Subcutaneous abdominal adipose tissue (tissue), 5 donors: ENCODE data around the gene DPM1.

Source experiments
- H3K27ac ChIP-seq: one replicate; pipeline ENCODE4 v1.7.0; 2013; ENCODE audit warnings: low read depth, mild to moderate bottlenecking, inconsistent platforms, low read length, moderate library complexity
- H3K27me3 ChIP-seq, 5 donors: one replicate each; pipeline ENCODE4 v1.7.0; 2013; ENCODE audit warnings: low read length in 5 of 5, inconsistent platforms in 1 of 5; ENCODE audit not compliant: control insufficient read depth in 5 of 5, insufficient read depth in 4 of 5
- H3K36me3 ChIP-seq, 5 donors: one replicate each; pipeline ENCODE4 v1.7.0; 2013; ENCODE audit warnings: low read length in 5 of 5; ENCODE audit not compliant: control insufficient read depth in 5 of 5, insufficient read depth in 5 of 5
- H3K4me1 ChIP-seq, 5 donors: one replicate each; pipeline ENCODE4 v1.7.0; 2013; ENCODE audit warnings: low read length in 5 of 5, mild to moderate bottlenecking in 3 of 5, moderate library complexity in 1 of 5; ENCODE audit not compliant: control insufficient read depth in 5 of 5, insufficient read depth in 5 of 5
- H3K4me3 ChIP-seq, 5 donors: one replicate each; pipeline ENCODE4 v1.7.0; 2013; ENCODE audit warnings: low read length in 5 of 5, low read depth in 1 of 5
- H3K9ac ChIP-seq, 5 donors: one replicate each; pipeline ENCODE4 v1.7.0; 2013; ENCODE audit warnings: low read length in 5 of 5, mild to moderate bottlenecking in 4 of 5, moderate library complexity in 3 of 5
- H3K9me3 ChIP-seq, 5 donors: one replicate each; pipeline ENCODE4 v1.7.0; 2013; ENCODE audit warnings: low read length in 5 of 5; ENCODE audit not compliant: control insufficient read depth in 5 of 5
- donor health status: healthy.
- donor health status: healthy.
- donor health status: healthy.
- donor health status: healthy.
- donor health status: healthy.

DPM1 gene

DNA sequence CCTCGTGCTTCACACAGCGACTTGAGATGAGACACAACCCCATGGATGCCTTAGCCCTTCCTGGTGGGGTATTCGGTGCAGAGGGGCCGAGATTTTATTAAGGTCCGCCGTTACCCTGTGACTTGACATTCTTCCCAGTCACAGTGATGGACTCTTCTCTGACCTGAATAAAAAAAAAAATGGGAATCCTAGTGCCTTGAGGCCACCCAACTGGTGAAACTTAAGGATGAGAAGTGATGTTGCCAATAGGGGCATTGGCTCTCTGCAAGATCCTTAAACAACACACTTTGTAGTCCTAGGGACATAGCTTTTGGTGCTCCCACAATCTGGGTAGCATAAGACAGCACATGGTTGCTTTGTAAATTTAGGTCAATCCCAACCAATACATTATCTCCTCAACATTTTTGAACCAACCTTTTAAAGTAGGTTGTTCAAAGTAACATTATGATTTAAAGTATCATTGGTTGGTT lies 26.3 kb downstream of the DPM1 start:
- peaks cover 4 to 29% (median 26%) of the 10 kb centered on the region in 5 donors for H3K4me1 ChIP-seq
- peaks cover 20 to 34% (median 28%) of the 10 kb centered on the region in 5 donors for H3K36me3 ChIP-seq
- peak overlapping the region; percentile 49 to 98 (median 85) for H3K9ac ChIP-seq

DNA sequence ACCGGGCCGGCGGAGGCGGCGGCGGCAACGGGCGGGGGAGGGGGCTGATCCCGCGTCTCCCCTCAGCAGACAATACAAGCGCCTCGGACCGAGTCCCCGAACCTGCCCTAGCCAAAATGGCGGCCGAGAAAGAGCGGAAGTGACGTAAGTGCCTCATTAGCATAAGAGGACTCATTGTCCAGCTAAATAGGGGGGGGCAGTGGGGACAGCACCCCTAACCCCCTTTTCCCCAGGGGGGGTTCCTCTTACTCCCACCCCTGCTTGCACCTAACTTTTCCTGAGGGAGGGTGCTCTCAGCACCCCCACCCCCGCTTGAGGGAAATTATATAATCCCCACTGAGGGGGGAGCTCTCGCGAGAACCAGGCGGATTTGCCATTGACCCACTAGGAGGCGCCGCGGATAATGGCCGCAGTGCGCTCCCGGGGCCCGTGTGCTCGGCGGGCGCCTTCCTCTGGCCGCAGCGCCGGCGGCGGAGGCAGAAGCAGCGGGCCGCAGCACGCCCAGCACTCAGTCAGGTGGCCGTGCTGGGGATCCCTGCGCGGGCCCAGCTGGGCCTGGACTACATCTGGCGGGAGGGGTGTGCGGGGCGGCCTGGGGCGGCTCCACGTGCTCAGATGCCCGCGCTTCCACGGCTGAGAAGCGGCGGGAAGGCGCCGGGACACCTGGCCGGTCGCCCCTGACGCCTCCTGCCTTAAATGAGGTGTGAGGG lies 26.9 kb downstream of the DPM1 start, which contains the start of gene ADNP:
Gene ADNP (minus strand): TSS at position 132 of the 710 bp plus-strand sequence. CDS start 27,441 bp downstream, outside the sequence.
- Histone ChIP-seq H3K4me3 (peak within 1 kb of the TSS; percentile 65 to 86 (median 84)), H3K27ac (peak within 1 kb of the TSS; percentile 97), H3K4me1 (peaks cover 4 to 32% (median 26%) of the 10 kb centered on the region in 5 donors), H3K27me3 (no peaks in the 10 kb centered on the region), H3K9me3 (no peaks in the 10 kb centered on the region), H3K9ac (peak within 1 kb of the TSS; percentile 76 to 98 (median 85)), H3K36me3 (peaks cover 17 to 29% (median 25%) of the 10 kb centered on the region in 5 donors)

More for the DNA sequence above, 26.3 kb downstream of the DPM1 start:
- H3K27ac ChIP-seq: peak overlapping the region; percentile 97
- no peaks in the 10 kb centered on the region for H3K9me3 ChIP-seq
- peak overlapping the region; percentile 53 to 84 (median 64) for H3K4me3 ChIP-seq
- no peaks in the 10 kb centered on the region for H3K27me3 ChIP-seq

DNA sequence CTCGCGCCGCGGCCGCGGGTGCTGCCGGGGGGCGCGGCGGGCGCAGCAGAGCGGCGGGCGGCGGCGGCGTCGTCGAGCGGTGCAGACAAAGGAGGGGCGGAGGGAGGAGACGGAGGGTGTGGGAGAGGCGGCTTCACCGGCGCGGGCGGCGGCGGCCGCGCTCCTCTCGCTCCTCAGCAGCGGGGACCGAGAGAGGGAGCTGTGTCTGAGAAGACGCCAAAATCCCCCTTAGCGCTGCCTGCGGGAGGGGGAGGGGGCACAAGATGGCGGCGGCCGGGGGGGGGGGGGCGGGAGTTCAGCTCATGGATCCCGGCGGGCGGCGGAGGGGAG lies 27.4 kb downstream of the DPM1 start:
- H3K36me3 ChIP-seq: peaks cover 14 to 24% (median 20%) of the 10 kb centered on the region in 5 donors
- H3K4me1 ChIP-seq: peaks cover 4 to 33% (median 28%) of the 10 kb centered on the region in 5 donors

DNA sequence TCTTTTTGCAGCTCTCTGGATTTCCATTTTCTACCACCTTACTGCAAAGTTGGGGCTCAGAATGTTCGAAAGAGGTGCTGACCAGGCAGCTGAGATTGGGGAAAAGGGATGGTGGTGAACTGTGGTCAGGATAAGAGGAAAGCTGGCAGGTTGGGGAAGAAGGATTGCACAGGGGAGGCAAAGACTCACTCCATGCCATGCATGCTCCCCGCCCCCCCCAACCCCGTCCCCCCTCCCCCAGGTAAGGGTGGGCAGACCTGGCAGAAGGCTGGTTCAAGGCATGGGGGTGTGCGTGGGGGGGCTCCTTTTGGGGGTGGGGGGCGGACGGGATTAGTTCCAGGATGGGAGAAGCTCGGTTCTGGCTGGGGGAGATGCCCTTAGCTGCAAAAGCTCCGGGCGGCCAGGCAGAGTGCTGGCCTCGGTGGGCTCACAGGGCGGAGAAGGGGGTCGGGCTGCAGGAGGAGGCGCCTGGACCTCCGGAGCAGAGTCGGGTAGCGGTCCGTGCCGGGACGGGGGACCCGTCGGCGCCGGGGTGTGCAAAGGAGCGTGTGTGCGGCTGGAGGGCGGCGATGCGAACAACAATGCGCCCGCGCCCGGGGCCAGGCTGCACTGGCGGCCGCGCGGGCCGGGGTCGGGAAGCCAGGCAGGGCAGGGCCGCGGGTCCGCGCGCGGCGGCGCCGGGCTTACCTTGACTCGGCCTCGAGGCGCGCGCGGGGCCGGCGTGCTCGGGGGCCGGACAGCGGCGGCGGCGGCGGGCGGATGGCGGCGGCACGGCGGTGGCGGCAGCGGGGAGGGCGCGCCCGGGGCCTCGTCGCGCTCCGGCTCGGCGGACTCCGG lies 28.0 kb downstream of the DPM1 start:
- Histone ChIP-seq H3K27me3 (no peaks in the 10 kb centered on the region), H3K9me3 (no peaks in the 10 kb centered on the region), H3K36me3 (peaks cover 8 to 19% (median 14%) of the 10 kb centered on the region in 5 donors), H3K27ac (peak overlapping the region; percentile 90), H3K4me3 (peak overlapping the region; percentile 77 to 86 (median 84)), H3K9ac (peak overlapping the region in 4 of 5 donors; percentile 66 to 86 (median 78)), H3K4me1 (peaks cover 4 to 34% (median 31%) of the 10 kb centered on the region in 5 donors)

More for the DNA sequence above, 27.4 kb downstream of the DPM1 start:
- peak overlapping the region in 3 of 5 donors; percentile 85 to 98 (median 90) for H3K9ac ChIP-seq
- peak overlapping the region; percentile 47 to 84 (median 73) for H3K4me3 ChIP-seq
- H3K9me3 ChIP-seq: no peaks in the 10 kb centered on the region
- no peaks in the 10 kb centered on the region for H3K27me3 ChIP-seq
- H3K27ac ChIP-seq: peak overlapping the region; percentile 97

DNA sequence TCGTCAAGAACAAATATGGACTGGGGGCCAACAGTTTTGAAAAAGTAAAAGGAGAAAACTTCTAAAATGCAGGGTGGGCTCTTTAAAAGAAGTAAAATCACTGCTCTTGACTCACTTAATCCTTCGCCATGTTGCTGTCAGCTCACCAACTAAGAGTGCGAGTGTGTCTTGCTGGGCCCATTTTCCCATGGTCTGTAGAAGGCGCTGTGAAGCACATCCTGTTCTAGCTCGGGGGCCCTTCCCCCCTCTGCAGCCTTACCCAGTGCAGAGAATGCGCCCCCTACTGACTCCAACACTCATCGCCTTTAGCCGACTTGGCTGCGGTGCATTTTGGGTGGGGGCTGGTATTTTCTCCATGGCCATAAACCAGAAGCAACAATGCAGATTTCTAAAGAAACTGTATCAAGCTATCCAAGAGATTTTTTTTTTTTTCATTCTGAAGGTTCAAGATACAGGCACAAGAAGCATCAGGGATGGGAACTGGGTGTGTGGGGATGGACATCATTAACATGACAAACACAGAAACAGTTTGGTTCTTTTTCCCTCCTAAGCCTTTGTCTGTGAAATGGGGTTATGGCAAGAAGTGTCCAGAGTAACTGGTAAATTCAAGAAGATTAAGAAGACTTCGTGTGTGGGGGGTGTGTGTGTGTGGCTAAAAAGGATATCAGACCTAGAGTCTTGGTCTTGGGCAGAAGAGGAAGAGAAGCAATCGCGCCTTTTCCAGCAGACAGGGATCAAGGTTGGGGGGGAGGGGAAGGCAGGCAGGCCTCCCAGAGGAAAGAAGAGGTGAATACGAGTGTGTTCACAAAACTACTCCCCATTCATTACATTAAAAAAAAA lies 28.8 kb downstream of the DPM1 start:
- H3K4me1 ChIP-seq: peaks cover 4 to 37% (median 32%) of the 10 kb centered on the region in 5 donors

DNA sequence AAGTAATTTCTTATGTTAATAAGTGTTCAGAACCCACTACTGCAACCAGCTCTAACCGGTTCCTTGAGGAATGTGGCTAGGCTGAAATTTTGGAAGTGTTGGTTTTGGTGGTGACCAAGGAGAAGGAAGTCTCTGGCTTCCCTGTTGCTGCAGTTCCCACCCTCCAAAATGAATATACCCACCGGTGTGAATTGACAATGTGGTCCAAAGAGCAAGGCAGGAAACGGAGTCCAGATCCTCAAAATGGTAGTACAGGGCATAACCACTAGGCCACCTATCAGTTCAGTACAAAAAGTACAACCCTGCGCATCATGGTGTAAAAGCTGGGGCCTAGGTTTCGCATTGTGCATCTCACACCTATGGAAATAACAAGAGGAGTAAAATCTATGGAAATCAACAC lies 29.9 kb downstream of the DPM1 start:
- H3K36me3 ChIP-seq: peaks cover 0 to 6% (median 2%) of the 10 kb centered on the region in 5 donors
- no peaks in the 10 kb centered on the region for H3K27me3 ChIP-seq
- no peak overlapping the region for H3K9ac ChIP-seq
- peak overlapping the region; percentile 90 for H3K27ac ChIP-seq
- H3K9me3 ChIP-seq: no peaks in the 10 kb centered on the region
- H3K4me3 ChIP-seq: peak overlapping the region in 1 of 5 donors; percentile 7
- H3K4me1 ChIP-seq: peaks cover 4 to 47% (median 37%) of the 10 kb centered on the region in 5 donors

More for the DNA sequence above, 28.8 kb downstream of the DPM1 start:
- Histone ChIP-seq H3K27ac (peak overlapping the region; percentile 90), H3K36me3 (peaks cover 3 to 13% (median 8%) of the 10 kb centered on the region in 5 donors), H3K9me3 (no peaks in the 10 kb centered on the region), H3K27me3 (no peaks in the 10 kb centered on the region), H3K9ac (peak overlapping the region; percentile 31 to 80 (median 55)), H3K4me3 (peak overlapping the region; percentile 68 to 86 (median 84))

DNA sequence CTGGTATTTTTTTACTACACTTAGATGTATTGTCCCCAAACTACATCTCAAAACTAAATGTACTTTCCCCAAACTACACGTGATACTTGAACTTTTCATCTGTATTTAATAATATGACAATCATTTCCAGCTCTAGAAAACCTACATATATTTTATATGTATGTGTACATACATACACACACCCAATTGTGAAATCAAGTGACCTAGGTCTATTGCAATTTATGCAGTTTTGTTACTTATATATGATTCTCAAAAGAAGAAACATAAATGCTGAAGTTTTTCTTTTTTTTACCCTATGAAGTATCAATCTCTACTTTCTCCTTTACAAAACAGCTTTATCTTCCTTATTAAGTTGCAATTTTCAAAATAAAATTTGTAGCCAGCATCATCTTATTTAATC lies 31.8 kb downstream of the DPM1 start:
- Histone ChIP-seq H3K36me3 (peaks cover 0 to 6% (median 0%) of the 10 kb centered on the region in 5 donors), H3K9me3 (no peaks in the 10 kb centered on the region), H3K27ac (no peak overlapping the region), H3K4me3 (no peak overlapping the region), H3K27me3 (no peaks in the 10 kb centered on the region), H3K4me1 (peaks cover 4 to 52% (median 35%) of the 10 kb centered on the region in 5 donors), H3K9ac (no peak overlapping the region)

DNA sequence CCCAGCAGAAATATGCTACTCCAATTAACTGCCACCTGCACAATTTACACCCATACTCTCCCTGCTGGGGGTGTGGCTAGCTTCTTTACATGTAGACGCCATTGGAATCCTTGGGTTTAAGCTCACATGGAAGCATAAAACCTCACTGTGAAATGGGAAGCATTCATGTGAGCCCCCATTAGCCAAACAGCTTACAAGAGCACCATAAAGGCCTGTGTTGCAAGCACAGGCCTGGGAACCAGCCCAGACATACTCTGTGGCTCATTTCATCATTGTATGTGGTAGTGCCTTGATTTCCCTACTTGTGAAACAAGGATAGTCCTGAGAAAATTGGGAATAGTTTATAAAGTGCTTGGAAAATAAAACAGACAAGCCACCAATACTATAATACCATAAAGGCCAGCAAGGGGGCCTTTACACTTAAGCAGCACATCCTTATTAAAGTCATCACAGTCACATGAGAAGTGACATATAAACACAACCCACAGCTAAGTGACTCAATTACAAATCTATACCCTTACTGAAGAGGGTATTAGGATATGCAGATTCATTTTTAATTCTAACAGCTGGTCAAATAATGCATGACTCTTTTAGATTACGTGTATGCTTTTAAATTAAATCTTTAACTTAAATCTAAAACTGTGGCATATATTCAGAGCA lies 33.9 kb downstream of the DPM1 start:
- H3K4me3 ChIP-seq: no peak overlapping the region
- peaks cover 0 to 6% (median 0%) of the 10 kb centered on the region in 5 donors for H3K36me3 ChIP-seq
- peaks cover 4 to 48% (median 28%) of the 10 kb centered on the region in 5 donors for H3K4me1 ChIP-seq
- no peak overlapping the region for H3K27ac ChIP-seq
- no peaks in the 10 kb centered on the region for H3K9me3 ChIP-seq
- H3K9ac ChIP-seq: peak overlapping the region in 1 of 5 donors; percentile 20
- H3K27me3 ChIP-seq: no peaks in the 10 kb centered on the region
